Neuronal stem cell (in vitro differentiated cells): ENCODE results near the gene ARL16.

Source experiments
- DNase-seq: peaks from one replicate; pipeline ENCODE4 v3.0.0-alpha.2; 2013; ENCODE audit warnings: low spot score
- H2AFZ ChIP-seq: one replicate; pipeline ENCODE4 v1.6.1; 2013; ENCODE audit warnings: mild to moderate bottlenecking, low read length, inconsistent platforms
- H2AK5ac ChIP-seq: 2 replicates; pipeline ENCODE4 v1.6.1; 2013; ENCODE audit warnings: low read depth, mild to moderate bottlenecking, inconsistent platforms, low read length, moderate library complexity, mixed read lengths
- H2BK120ac ChIP-seq: 2 replicates; pipeline ENCODE4 v1.6.1; 2013; ENCODE audit warnings: low read depth, mild to moderate bottlenecking, inconsistent platforms, low read length, moderate library complexity, mixed read lengths
- H2BK12ac ChIP-seq: one replicate; pipeline ENCODE4 v1.6.1; 2013; ENCODE audit warnings: low read length, inconsistent platforms
- H2BK15ac ChIP-seq: 2 replicates; pipeline ENCODE4 v1.6.1; 2013; ENCODE audit warnings: mild to moderate bottlenecking, low read length, inconsistent platforms, mixed read lengths
- H2BK5ac ChIP-seq: one replicate; pipeline ENCODE4 v1.6.1; 2013; ENCODE audit warnings: inconsistent platforms, mild to moderate bottlenecking, low read length, moderate library complexity
- H3K14ac ChIP-seq: one replicate; pipeline ENCODE4 v1.6.1; 2013; ENCODE audit warnings: low read length, inconsistent platforms
- H3K18ac ChIP-seq: 2 replicates; pipeline ENCODE4 v1.6.1; 2013; ENCODE audit warnings: low read length, inconsistent platforms
- H3K23ac ChIP-seq: 2 replicates; pipeline ENCODE4 v1.6.1; 2013; ENCODE audit warnings: low read depth, mild to moderate bottlenecking, mixed read lengths, low read length, inconsistent platforms; ENCODE audit not compliant: poor library complexity
- H3K27ac ChIP-seq: replicated peaks from 3 replicates; pipeline ENCODE4 v1.5.1; 2013; ENCODE audit warnings: low read length, inconsistent platforms
- H3K27me3 ChIP-seq, 3 experiments: 2 replicates each; pipeline ENCODE4 v1.6.1; 2013; ENCODE audit warnings: low read length in 3 of 3, mild to moderate bottlenecking in 2 of 3, inconsistent platforms in 1 of 3, low read depth in 1 of 3, mixed read lengths in 1 of 3, moderate library complexity in 1 of 3; ENCODE audit not compliant: control insufficient read depth in 3 of 3, insufficient read depth in 3 of 3
- H3K36me3 ChIP-seq, 2 donors: replicated peaks in 1 of 2; 2 replicates each; pipeline ENCODE4 v1.6.1; 2013; ENCODE audit warnings: low read length in 2 of 2; ENCODE audit not compliant: control insufficient read depth in 2 of 2, insufficient read depth in 2 of 2
- H3K4ac ChIP-seq: 2 replicates; pipeline ENCODE4 v1.6.1; 2013; ENCODE audit warnings: inconsistent platforms, mild to moderate bottlenecking, low read length, moderate library complexity
- H3K4me1 ChIP-seq, 2 donors: 1 replicate in 1 of 2; 2 replicates in 1 of 2; pipeline ENCODE4 v1.6.1; 2013; ENCODE audit warnings: low read length in 2 of 2, low read depth in 1 of 2; ENCODE audit not compliant: control insufficient read depth in 2 of 2, insufficient read depth in 1 of 2
- H3K4me2 ChIP-seq: one replicate; pipeline ENCODE4 v1.6.1; 2013; ENCODE audit warnings: mild to moderate bottlenecking, low read length, inconsistent platforms; ENCODE audit not compliant: insufficient read depth, poor library complexity, severe bottlenecking
- H3K4me3 ChIP-seq, 2 donors: 2 replicates each; pipeline ENCODE4 v1.5.1; 2013; ENCODE audit warnings: low read length in 2 of 2, mild to moderate bottlenecking in 2 of 2, inconsistent platforms in 1 of 2, moderate library complexity in 1 of 2
- H3K79me1 ChIP-seq: one replicate; pipeline ENCODE4 v1.6.1; 2013; ENCODE audit warnings: low read depth, mild to moderate bottlenecking, inconsistent platforms, low read length, moderate library complexity
- H3K9ac ChIP-seq: one replicate; pipeline ENCODE4 v1.6.1; 2013; ENCODE audit warnings: mild to moderate bottlenecking, low read depth, low read length, inconsistent platforms; ENCODE audit not compliant: poor library complexity
- H3K9me3 ChIP-seq, 2 donors: replicated peaks in 1 of 2; 2 replicates each; pipeline versions ENCODE3 to v1.6.1; 2013; ENCODE audit warnings: low read length in 2 of 2, mild to moderate bottlenecking in 2 of 2, inconsistent platforms in 1 of 2, low read depth in 1 of 2, mixed read lengths in 1 of 2, moderate library complexity in 1 of 2; ENCODE audit not compliant: control insufficient read depth in 2 of 2, insufficient read depth in 1 of 2
- H4K8ac ChIP-seq: one replicate; pipeline ENCODE4 v1.6.1; 2013; ENCODE audit warnings: low read depth, mild to moderate bottlenecking, inconsistent platforms, low read length, moderate library complexity
- H4K91ac ChIP-seq: one replicate; pipeline ENCODE4 v1.6.1; 2013; ENCODE audit warnings: low read length, low read depth, mild to moderate bottlenecking, inconsistent platforms; ENCODE audit not compliant: poor library complexity
- WGBS, 2 donors: extraction: QIAGEN DNeasy Blood & Tissue Kit; methylation state at CpG; one replicate each; pipeline ENCODE4 v1.1.7; 2013; ENCODE audit warnings: missing lambda C conversion rate in 2 of 2, mixed read lengths in 1 of 2; ENCODE audit not compliant: insufficient read length in 2 of 2, insufficient replicate concordance in 1 of 2; ENCODE audit errors: extremely low coverage in 2 of 2; 5-methylcytosine and 5-hydroxymethylcytosine counted together

The ARL16 gene

GRCh38 chr17:81685108-81685507 is 1.5 kb upstream of the ARL16 start:
- Histone ChIP-seq H3K36me3 (peaks cover 39 to 68% of the 10 kb centered on the region in 2 donors), H3K18ac (no peak overlapping the region), H3K79me1 (peaks cover 34% of the 10 kb centered on the region), H3K14ac (no peak overlapping the region), H2BK120ac (no peak overlapping the region), H3K4me2 (peak overlapping the region; percentile 79), H2BK12ac (no peak overlapping the region), H4K91ac (no peak overlapping the region), H3K9me3 (peaks cover 0 to 2% of the 10 kb centered on the region in 2 donors), H2AK5ac (no peak overlapping the region), H2BK5ac (no peak overlapping the region), H3K9ac (no peak overlapping the region), H3K27ac (no peak overlapping the region), H2AFZ (no peak overlapping the region), H3K27me3 (no peaks in the 10 kb centered on the region), H3K4me1 (peaks cover 9 to 14% of the 10 kb centered on the region in 2 donors), H3K23ac (no peak overlapping the region), H2BK15ac (no peak overlapping the region), H4K8ac (no peak overlapping the region), H3K4me3 (peak overlapping the region in 1 of 2 donors; percentile 84), H3K4ac (no peak overlapping the region)
- DNase-seq: no peak
- no CpG with 5 or more reads among the region's 12 CpGs for WGBS, 2 donors

- Histone ChIP-seq H2BK12ac (no peak overlapping the region), H2AFZ (peak overlapping the region; percentile 77), H2BK5ac (no peak overlapping the region), H4K8ac (no peak overlapping the region), H3K27me3 (no peaks in the 10 kb centered on the region), H3K4me2 (peak overlapping the region; percentile 79), H3K4me3 (peak overlapping the region; percentile 84 to 94), H4K91ac (no peak overlapping the region), H3K23ac (no peak overlapping the region), H3K4me1 (peaks cover 9 to 14% of the 10 kb centered on the region in 2 donors), H3K14ac (peak overlapping the region; percentile 57), H3K18ac (peak overlapping the region; percentile 82), H3K4ac (no peak overlapping the region), H3K9me3 (peaks cover 0 to 2% of the 10 kb centered on the region in 2 donors), H2BK15ac (no peak overlapping the region), H3K9ac (peak overlapping the region; percentile 83), H3K27ac (no peak overlapping the region), H2BK120ac (no peak overlapping the region), H3K36me3 (peaks cover 33 to 68% of the 10 kb centered on the region in 2 donors), H3K79me1 (peaks cover 31% of the 10 kb centered on the region), H2AK5ac (peak overlapping the region; percentile 91)
- no peak for DNase-seq
- WGBS, 2 donors: no CpG with 5 or more reads among the region's 16 CpGs
Observed at GRCh38 chr17:81684442-81684911, 880 bp upstream of the ARL16 start.

- WGBS, 2 donors: no CpG with 5 or more reads among the region's 37 CpGs
- Histone ChIP-seq H3K4me2 (peak overlapping the region; percentile 72), H3K23ac (peak overlapping the region; percentile 94), H4K91ac (no peak overlapping the region), H2BK12ac (peak overlapping the region; percentile 85), H2BK15ac (peak overlapping the region; percentile 82), H3K36me3 (peaks cover 20 to 57% of the 10 kb centered on the region in 2 donors), H2BK120ac (peak overlapping the region; percentile 48), H3K79me1 (peaks cover 28% of the 10 kb centered on the region), H2AFZ (peak overlapping the region; percentile 89), H2AK5ac (peak overlapping the region; percentile 5), H3K18ac (peak overlapping the region; percentile 98), H3K27ac (no peak overlapping the region), H3K27me3 (no peaks in the 10 kb centered on the region), H2BK5ac (peak overlapping the region; percentile 85), H3K9me3 (peaks cover 0 to 2% of the 10 kb centered on the region in 2 donors), H3K4ac (no peak overlapping the region), H3K4me1 (peaks cover 9 to 14% of the 10 kb centered on the region in 2 donors), H3K4me3 (peak overlapping the region; percentile 84 to 97), H4K8ac (peak overlapping the region; percentile 8), H3K9ac (peak overlapping the region; percentile 99), H3K14ac (peak overlapping the region; percentile 73)
- no peak for DNase-seq
Observed at GRCh38 chr17:81683208-81683583, 401 bp downstream of the ARL16 start.

- Histone ChIP-seq H3K4ac (no peak overlapping the region), H4K8ac (no peak overlapping the region), H3K27ac (no peak overlapping the region), H2BK120ac (no peak overlapping the region), H3K23ac (peak overlapping the region; percentile 94), H3K4me3 (peak overlapping the region; percentile 84 to 97), H4K91ac (no peak overlapping the region), H3K4me2 (peak overlapping the region; percentile 72), H3K9ac (peak overlapping the region; percentile 99), H3K4me1 (peaks cover 9 to 14% of the 10 kb centered on the region in 2 donors), H3K27me3 (no peaks in the 10 kb centered on the region), H3K14ac (no peak overlapping the region), H2BK5ac (peak overlapping the region; percentile 85), H2AK5ac (peak overlapping the region; percentile 5), H2BK12ac (no peak overlapping the region), H3K18ac (no peak overlapping the region), H3K79me1 (peaks cover 26% of the 10 kb centered on the region), H3K36me3 (peaks cover 17 to 52% of the 10 kb centered on the region in 2 donors), H2BK15ac (no peak overlapping the region), H3K9me3 (peaks cover 0 to 2% of the 10 kb centered on the region in 2 donors), H2AFZ (peak overlapping the region; percentile 89)
- no peak for DNase-seq
- no CpG with 5 or more reads among the region's 19 CpGs for WGBS, 2 donors
Observed at GRCh38 chr17:81682565-81683207, 911 bp downstream of the ARL16 start.
